H9 (cell line): Measurements from ENCODE around the gene MDGA2. TPM values are rescaled to one million over a fixed set of nuclear protein-coding genes. Genes with fewer than 3 reads are reported as not detected.

Experiments
- DNase-seq: peaks from one replicate; pipeline ENCODE4 v3.0.0-alpha.2; 2017
- H2AFZ ChIP-seq: one replicate; pipeline ENCODE4 v1.6.1; 2013; ENCODE audit warnings: mild to moderate bottlenecking, low read length, control low read depth, moderate library complexity
- H2AK5ac ChIP-seq: 2 replicates; pipeline ENCODE4 v1.6.1; 2013; ENCODE audit warnings: low read length, control low read depth, mixed read lengths; ENCODE audit not compliant: insufficient read length
- H2BK120ac ChIP-seq: one replicate; pipeline ENCODE4 v1.6.1; 2013; ENCODE audit warnings: low read depth, mild to moderate bottlenecking, low read length, control low read depth, inconsistent platforms; ENCODE audit not compliant: poor library complexity, severe bottlenecking
- H2BK12ac ChIP-seq: 2 replicates; pipeline ENCODE4 v1.6.1; 2013; ENCODE audit warnings: low read length, control low read depth, mixed read lengths, low read depth; ENCODE audit not compliant: insufficient read length
- H2BK15ac ChIP-seq: 2 replicates; pipeline ENCODE4 v1.6.1; 2013; ENCODE audit warnings: low read depth, low read length, control low read depth
- H2BK20ac ChIP-seq: one replicate; pipeline ENCODE4 v1.6.1; 2013; ENCODE audit warnings: low read depth, mild to moderate bottlenecking, low read length, control low read depth, inconsistent platforms; ENCODE audit not compliant: poor library complexity, severe bottlenecking
- H2BK5ac ChIP-seq: 2 replicates; pipeline ENCODE4 v1.6.1; 2013; ENCODE audit warnings: low read length, control low read depth, mixed read lengths; ENCODE audit not compliant: insufficient read length
- H3K14ac ChIP-seq: 2 replicates; pipeline ENCODE4 v1.6.1; 2013; ENCODE audit warnings: low read length, control low read depth; ENCODE audit not compliant: insufficient read depth
- H3K18ac ChIP-seq: 2 replicates; pipeline ENCODE4 v1.6.1; 2013; ENCODE audit warnings: low read depth, mild to moderate bottlenecking, mixed read lengths, low read length, control low read depth; ENCODE audit not compliant: insufficient read length
- H3K23ac ChIP-seq: 2 replicates; pipeline ENCODE4 v1.6.1; 2013; ENCODE audit warnings: low read length, control low read depth, mixed read lengths, low read depth; ENCODE audit not compliant: insufficient read length
- H3K23me2 ChIP-seq: 2 replicates; pipeline ENCODE4 v1.6.1; 2013; ENCODE audit warnings: low read depth, mild to moderate bottlenecking, mixed read lengths, low read length, control low read depth; ENCODE audit not compliant: insufficient read length, poor library complexity, severe bottlenecking
- H3K27ac ChIP-seq: 2 replicates; pipeline ENCODE4 v1.5.1; 2013; ENCODE audit warnings: low read length, control low read depth, mixed read lengths, low read depth; ENCODE audit not compliant: insufficient read length
- H3K27me3 ChIP-seq: 2 replicates; pipeline ENCODE4 v1.6.1; 2013; ENCODE audit warnings: low read length, control low read depth, inconsistent platforms; ENCODE audit not compliant: insufficient read depth
- H3K4ac ChIP-seq: 2 replicates; pipeline ENCODE4 v1.6.1; 2013; ENCODE audit warnings: low read depth, mild to moderate bottlenecking, control low read depth, inconsistent platforms, low read length, moderate library complexity
- H3K4me1 ChIP-seq: 2 replicates; pipeline ENCODE4 v1.6.1; 2013; ENCODE audit warnings: low read length, control low read depth, inconsistent platforms; ENCODE audit not compliant: insufficient read depth
- H3K4me2 ChIP-seq: 2 replicates; pipeline ENCODE4 v1.6.1; 2013; ENCODE audit warnings: low read length, control low read depth, mixed read lengths; ENCODE audit not compliant: insufficient read length, insufficient read depth
- H3K56ac ChIP-seq: 2 replicates; pipeline ENCODE4 v1.6.1; 2013; ENCODE audit warnings: low read depth, mild to moderate bottlenecking, mixed read lengths, low read length, control low read depth; ENCODE audit not compliant: insufficient read length
- H3K79me1 ChIP-seq: 2 replicates; pipeline ENCODE4 v1.6.1; 2013; ENCODE audit warnings: low read depth, mild to moderate bottlenecking, moderate library complexity, low read length, control low read depth, inconsistent platforms; ENCODE audit not compliant: insufficient read depth, poor library complexity, severe bottlenecking
- H3K79me2 ChIP-seq: 2 replicates; pipeline ENCODE4 v1.6.1; 2013; ENCODE audit warnings: low read length, control low read depth, inconsistent platforms; ENCODE audit not compliant: insufficient read depth
- H3K9ac ChIP-seq: 2 replicates; pipeline ENCODE4 v1.6.1; 2013; ENCODE audit warnings: low read length, control low read depth, mixed read lengths; ENCODE audit not compliant: insufficient read length; ENCODE audit errors: extremely low read depth
- H3K9me3 ChIP-seq: one replicate; pipeline ENCODE4 v1.6.1; 2013; ENCODE audit warnings: low read depth, low read length, inconsistent platforms; ENCODE audit not compliant: control insufficient read depth
- H3T11ph ChIP-seq: one replicate; pipeline ENCODE4 v1.6.1; 2013; ENCODE audit warnings: mild to moderate bottlenecking, low read length, control low read depth, inconsistent platforms
- H4K20me1 ChIP-seq: one replicate; pipeline ENCODE4 v1.6.1; 2013; ENCODE audit not compliant: control insufficient read depth, insufficient read length, insufficient read depth
- H4K5ac ChIP-seq: 2 replicates; pipeline ENCODE4 v1.6.1; 2013; ENCODE audit warnings: low read depth, mild to moderate bottlenecking, mixed read lengths, low read length, control low read depth; ENCODE audit not compliant: insufficient read length
- H4K8ac ChIP-seq: replicated peaks from 2 replicates; pipeline ENCODE4 v1.6.1; 2013; ENCODE audit warnings: low read length, control low read depth, mixed read lengths, low read depth; ENCODE audit not compliant: insufficient read length
- H4K91ac ChIP-seq: 2 replicates; pipeline ENCODE4 v1.6.1; 2013; ENCODE audit warnings: low read depth, mild to moderate bottlenecking, moderate library complexity, mixed read lengths, low read length, control low read depth; ENCODE audit not compliant: insufficient read length
- H3K27ac Mint-ChIP-seq, 3 experiments: 2 replicates in 2 of 3; 3 replicates in 1 of 3; pipeline ENCODE4 v1.8.0; 2020 to 2021; ENCODE audit warnings: mixed read lengths in 3 of 3, mild to moderate bottlenecking in 1 of 3, moderate library complexity in 1 of 3
- H3K27me3 Mint-ChIP-seq: 2 replicates; pipeline ENCODE4 v1.8.0; 2021; ENCODE audit warnings: low read depth, mild to moderate bottlenecking, moderate library complexity, mixed read lengths
- H3K36me3 Mint-ChIP-seq, 3 experiments: 2 replicates in 2 of 3; 3 replicates in 1 of 3; pipeline ENCODE4 v1.8.0; 2020 to 2021; ENCODE audit warnings: low read depth in 3 of 3, mixed read lengths in 3 of 3; ENCODE audit not compliant: insufficient read depth in 1 of 3
- H3K4me1 Mint-ChIP-seq, 2 experiments: 2 replicates each; pipeline ENCODE4 v1.8.0; 2020; ENCODE audit warnings: mixed read lengths in 2 of 2
- H3K4me3 Mint-ChIP-seq, 2 experiments: 2 replicates in 1 of 2; 3 replicates in 1 of 2; pipeline ENCODE4 v1.8.0; 2020 to 2021; ENCODE audit warnings: mild to moderate bottlenecking in 2 of 2, mixed read lengths in 2 of 2, moderate library complexity in 1 of 2
- H3K9me3 Mint-ChIP-seq, 2 experiments: 2 replicates in 1 of 2; 3 replicates in 1 of 2; pipeline ENCODE4 v1.8.0; 2020; ENCODE audit warnings: mild to moderate bottlenecking in 2 of 2, mixed read lengths in 2 of 2, moderate library complexity in 1 of 2
- CTCF ChIP-seq: fragments of 200-600 bp; sonication (generic); conservative IDR thresholded peaks from 3 replicates; pipeline ENCODE4 v1.8.0; 2021; ENCODE audit warnings: antibody characterized with exemption, mild to moderate bottlenecking
- WGBS: extraction: QIAGEN DNeasy Blood & Tissue Kit; methylation state at CpG from one replicate; pipeline ENCODE4 v1.1.7; 2013; ENCODE audit warnings: missing lambda C conversion rate, low lambda C conversion rate, mixed read lengths; ENCODE audit not compliant: insufficient read length; ENCODE audit errors: extremely low coverage; 5-methylcytosine and 5-hydroxymethylcytosine counted together
- total RNA-seq: library from RNA; stranded (reverse); gene quantifications from 2 replicates; pipeline ENCODE4 v1.2.1, GENCODE V29; 2021

The MDGA2 gene
- total RNA-seq, 1 experiment from 2014 or later = 1.9 TPM

- no peak for DNase-seq
- H3K23ac ChIP-seq = no peak overlapping the region
Observed at GRCh38 chr14:47345016-47345415, 330.4 kb downstream of the MDGA2 start.

More at GRCh38 chr14:47345016-47345415, 330.4 kb downstream of the MDGA2 start:
- H3K27me3 ChIP-seq = no peaks in the 10 kb centered on the region
- H3K4me1 ChIP-seq = no peaks in the 10 kb centered on the region
- no peak overlapping the region for H2BK120ac ChIP-seq
- no peak overlapping the region for H3K27ac ChIP-seq
- H3K23me2 ChIP-seq = no peaks in the 10 kb centered on the region
- H2BK15ac ChIP-seq = no peak overlapping the region
- H2BK20ac ChIP-seq = no peak overlapping the region
- no peak overlapping the region for H3K4me2 ChIP-seq
- no peak overlapping the region for H3K4ac ChIP-seq
- H4K5ac ChIP-seq = no peak overlapping the region
- H3K27ac Mint-ChIP-seq = no peak overlapping the region
- H2AFZ ChIP-seq = no peak overlapping the region
- H3K9ac ChIP-seq = no peak overlapping the region
- H3T11ph ChIP-seq = no peak overlapping the region
- H3K9me3 ChIP-seq = no peaks in the 10 kb centered on the region
- H3K14ac ChIP-seq = no peak overlapping the region
- no peak overlapping the region for H2BK12ac ChIP-seq
- H2AK5ac ChIP-seq = no peak overlapping the region
- no peaks in the 10 kb centered on the region for H3K79me2 ChIP-seq
- H4K91ac ChIP-seq = no peak overlapping the region
- TF ChIP-seq CTCF = no peak
- no peaks in the 10 kb centered on the region for H3K9me3 Mint-ChIP-seq
- no peak overlapping the region for H4K8ac ChIP-seq
- no CpG with 5 or more reads among the region's 2 CpGs for WGBS
- no peaks in the 10 kb centered on the region for H3K79me1 ChIP-seq
- no peak overlapping the region for H3K18ac ChIP-seq
- H4K20me1 ChIP-seq = no peaks in the 10 kb centered on the region
- no peak overlapping the region for H2BK5ac ChIP-seq
- H3K36me3 Mint-ChIP-seq = no peaks in the 10 kb centered on the region
- no peak overlapping the region for H3K56ac ChIP-seq
- peaks cover 11 to 22% of the 10 kb centered on the region in 2 experiments for H3K4me1 Mint-ChIP-seq
- no peak overlapping the region for H3K4me3 Mint-ChIP-seq
- no peaks in the 10 kb centered on the region for H3K27me3 Mint-ChIP-seq
